GM23248 (cell line): ENCODE measurements around the gene FKBP5. TPM values are rescaled to one million over a fixed set of nuclear protein-coding genes. Genes with fewer than 3 reads are reported as not detected.

Experiments used
- DNase-seq: peaks from one replicate; pipeline ENCODE4 v3.0.0-alpha.2; 2015
- H2AFZ ChIP-seq: fragments of 200-600 bp; sonication (generic); 2 replicates; pipeline ENCODE4 v1.6.1; 2016; ENCODE audit warnings: antibody characterized with exemption
- H3F3A ChIP-seq: fragments of 200-600 bp; sonication (generic); 2 replicates; pipeline ENCODE4 v1.6.1; 2016; ENCODE audit warnings: mild to moderate bottlenecking, antibody characterized with exemption, mixed run types; ENCODE audit not compliant: insufficient read depth
- H3K27ac ChIP-seq: fragments of 200-600 bp; sonication (generic); 2 replicates; pipeline ENCODE4 v1.5.1; 2016; ENCODE audit warnings: mild to moderate bottlenecking
- H3K27me3 ChIP-seq: fragments of 200-600 bp; sonication (generic); replicated peaks from 2 replicates; pipeline ENCODE4 v1.6.1; 2016; ENCODE audit warnings: mild to moderate bottlenecking; ENCODE audit not compliant: insufficient read depth
- H3K36me3 ChIP-seq: fragments of 200-600 bp; sonication (generic); 2 replicates; pipeline ENCODE4 v1.6.1; 2016; ENCODE audit warnings: low read depth, mild to moderate bottlenecking
- H3K4me1 ChIP-seq: fragments of 200-600 bp; sonication (generic); 2 replicates; pipeline ENCODE4 v1.6.1; 2016; ENCODE audit warnings: mild to moderate bottlenecking; ENCODE audit not compliant: insufficient read depth
- H3K4me2 ChIP-seq: fragments of 200-600 bp; sonication (generic); one replicate; pipeline ENCODE4 v1.6.1; 2016; ENCODE audit warnings: mild to moderate bottlenecking; ENCODE audit not compliant: unreplicated experiment
- H3K4me3 ChIP-seq: fragments of 200-600 bp; sonication (generic); 2 replicates; pipeline ENCODE4 v1.5.1; 2016; ENCODE audit warnings: mild to moderate bottlenecking
- H3K79me2 ChIP-seq: fragments of 200-600 bp; sonication (generic); 2 replicates; pipeline ENCODE4 v1.6.1; 2016; ENCODE audit warnings: mild to moderate bottlenecking; ENCODE audit not compliant: insufficient read depth
- H3K9ac ChIP-seq: fragments of 200-600 bp; sonication (generic); 2 replicates; pipeline ENCODE4 v1.6.1; 2016; ENCODE audit warnings: mild to moderate bottlenecking
- H3K9me2 ChIP-seq: fragments of 200-600 bp; sonication (generic); 2 replicates; pipeline ENCODE4 v1.6.1; 2016; ENCODE audit warnings: mixed run types, mild to moderate bottlenecking, moderate library complexity; ENCODE audit not compliant: insufficient read depth
- H3K9me3 ChIP-seq: fragments of 200-600 bp; sonication (generic); one replicate; pipeline ENCODE4 v1.6.1; 2017; ENCODE audit warnings: low read depth
- H4K20me1 ChIP-seq: fragments of 200-600 bp; sonication (generic); 2 replicates; pipeline ENCODE4 v1.6.0; 2016; ENCODE audit not compliant: insufficient read depth
- EZH2 ChIP-seq: fragments of 200-600 bp; sonication (generic); IDR thresholded peaks from 2 replicates; pipeline ENCODE4 v1.6.1; 2018; ENCODE audit warnings: antibody characterized with exemption, mild to moderate bottlenecking; ENCODE audit not compliant: insufficient read depth, poor library complexity, severe bottlenecking
- EZH2phosphoT487 ChIP-seq: fragments of 200-600 bp; sonication (generic); IDR thresholded peaks from 2 replicates; pipeline ENCODE4 v1.6.1; 2018; ENCODE audit warnings: antibody characterized with exemption, moderate library complexity, mild to moderate bottlenecking, low read depth; ENCODE audit not compliant: insufficient read depth
- WGBS, 2 experiments: methylation state at CpG; one replicate each; pipeline ENCODE4 v1.1.6; 2015 to 2017; ENCODE audit warnings: low lambda C conversion rate in 2 of 2, low coverage in 1 of 2; ENCODE audit errors: missing lambda C conversion rate in 2 of 2; 5-methylcytosine and 5-hydroxymethylcytosine counted together
- in situ Hi-C: fragments of 300-500 bp; cut with MboI; formaldehyde crosslinking; loops from 2 replicates; pipeline ENCODE4 v1.15.0; 2020
- polyA plus RNA-seq: library from polyadenylated mRNA; unstranded; fragments of >200 nt; fragmentation: Nextera tagmentation; extraction: Ambion mirVana; gene quantifications from 2 replicates; pipeline ENCODE4 v1.2.1, GENCODE V29; 2016
- total RNA-seq: library from RNA; depleted of rRNA; stranded (reverse); fragments of >200 nt; shearing (Covaris generic); gene quantifications from 2 replicates; pipeline ENCODE4 v1.2.3, GENCODE V29; 2014

The FKBP5 gene
- total and polyA plus RNA-seq, 2 experiments from 2014 or later = 3.6 to 6.3 TPM

GRCh38 chr6:35642471-35643161, 46.1 kb downstream of the FKBP5 start:
- Histone ChIP-seq H3K4me3 (no peak overlapping the region), H4K20me1 (no peaks in the 10 kb centered on the region), H3K27ac (no peak overlapping the region), H3K27me3 (no peaks in the 10 kb centered on the region), H3K4me1 (no peaks in the 10 kb centered on the region), H2AFZ (no peak overlapping the region), H3K4me2 (no peak overlapping the region), H3F3A (no peaks in the 10 kb centered on the region), H3K9me3 (no peaks in the 10 kb centered on the region), H3K79me2 (no peaks in the 10 kb centered on the region), H3K36me3 (no peaks in the 10 kb centered on the region), H3K9ac (no peak overlapping the region), H3K9me2 (no peaks in the 10 kb centered on the region)
- in situ Hi-C loops = no loop called here
- WGBS, 2 experiments = 100% methylated on average over 1 of the region's 1 CpG
- no peak for TF ChIP-seq EZH2phosphoT487
- no peak for TF ChIP-seq EZH2
- no peak for DNase-seq

DNA sequence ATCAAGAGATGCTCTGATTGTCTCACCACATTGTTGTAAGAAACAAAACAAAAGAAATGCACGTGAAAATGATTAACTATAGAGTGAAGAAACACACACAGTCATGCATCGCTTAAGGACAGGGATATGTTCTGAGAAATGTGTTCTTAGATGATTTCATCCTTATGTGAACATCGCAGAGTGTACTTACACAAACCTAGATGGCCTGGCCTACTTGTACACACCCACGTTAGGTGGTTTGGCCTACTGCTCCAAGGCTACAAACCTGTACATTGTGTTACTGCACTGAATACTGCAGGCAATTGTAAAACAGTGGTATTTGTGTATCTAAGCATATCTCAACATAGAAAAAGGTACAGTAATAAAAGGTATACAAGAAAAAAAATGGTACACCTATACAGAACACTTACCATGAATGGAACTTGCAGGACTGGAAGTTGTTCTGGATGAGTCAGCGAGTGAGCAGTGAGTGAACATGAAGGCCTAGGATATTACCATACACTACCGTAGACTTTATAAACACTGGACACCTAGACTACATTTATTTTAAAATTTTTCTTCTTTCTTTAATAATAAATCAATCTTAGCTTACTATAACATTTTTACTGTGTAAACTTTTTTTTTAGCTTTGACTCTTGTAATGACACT, 48.6 kb downstream of the FKBP5 start:
- no peaks in the 10 kb centered on the region for H3K9me3 ChIP-seq
- in situ Hi-C loops = no loop called here
- no peak overlapping the region for H3K9ac ChIP-seq
- no peak overlapping the region for H3K4me2 ChIP-seq
- no peaks in the 10 kb centered on the region for H4K20me1 ChIP-seq
- H3K9me2 ChIP-seq = no peaks in the 10 kb centered on the region
- H3K79me2 ChIP-seq = no peaks in the 10 kb centered on the region
- WGBS, 2 experiments = 82 to 87% methylated on average over 6 of the region's 6 CpGs
- DNase-seq = peak; percentile 28
- no peak overlapping the region for H3K4me3 ChIP-seq
- H3K36me3 ChIP-seq = no peaks in the 10 kb centered on the region
- no peaks in the 10 kb centered on the region for H3F3A ChIP-seq
- TF ChIP-seq EZH2phosphoT487 (no peak), EZH2 (no peak)
- no peaks in the 10 kb centered on the region for H3K27me3 ChIP-seq
- H3K4me1 ChIP-seq = no peaks in the 10 kb centered on the region
- H3K27ac ChIP-seq = no peak overlapping the region
- no peak overlapping the region for H2AFZ ChIP-seq

- no peaks in the 10 kb centered on the region for H3K36me3 ChIP-seq
- no peaks in the 10 kb centered on the region for H3K4me1 ChIP-seq
- H3K27me3 ChIP-seq = no peaks in the 10 kb centered on the region
- H4K20me1 ChIP-seq = no peaks in the 10 kb centered on the region
- H3F3A ChIP-seq = no peaks in the 10 kb centered on the region
- DNase-seq = no peak
- no peak overlapping the region for H3K4me3 ChIP-seq
- 93 to 98% methylated on average over 3 of the region's 3 CpGs for WGBS, 2 experiments
- no peaks in the 10 kb centered on the region for H3K9me3 ChIP-seq
- TF ChIP-seq EZH2 (no peak), EZH2phosphoT487 (no peak)
- H3K9me2 ChIP-seq = no peaks in the 10 kb centered on the region
- no peak overlapping the region for H3K4me2 ChIP-seq
- in situ Hi-C loops = no loop called here
- H3K9ac ChIP-seq = no peak overlapping the region
- no peak overlapping the region for H3K27ac ChIP-seq
- no peaks in the 10 kb centered on the region for H3K79me2 ChIP-seq
- no peak overlapping the region for H2AFZ ChIP-seq
These were observed 50.0 kb downstream of the FKBP5 start for GRCh38 chr6:35638679-35639078.

GRCh38 chr6:35637911-35638310, 50.8 kb downstream of the FKBP5 start:
- no peaks in the 10 kb centered on the region for H3K27me3 ChIP-seq
- H3K27ac ChIP-seq = no peak overlapping the region
- H3K9ac ChIP-seq = no peak overlapping the region
- H4K20me1 ChIP-seq = no peaks in the 10 kb centered on the region
- H2AFZ ChIP-seq = no peak overlapping the region
- no peaks in the 10 kb centered on the region for H3K36me3 ChIP-seq
- no peak for TF ChIP-seq EZH2
- no peak for TF ChIP-seq EZH2phosphoT487
- no peak for DNase-seq
- in situ Hi-C loops = no loop called here
- H3K9me3 ChIP-seq = no peaks in the 10 kb centered on the region
- H3K4me3 ChIP-seq = no peak overlapping the region
- no peak overlapping the region for H3K4me2 ChIP-seq
- H3K79me2 ChIP-seq = no peaks in the 10 kb centered on the region
- H3K4me1 ChIP-seq = no peaks in the 10 kb centered on the region
- 60 to 64% methylated on average over 1 of the region's 1 CpG for WGBS, 2 experiments
- H3K9me2 ChIP-seq = no peaks in the 10 kb centered on the region
- H3F3A ChIP-seq = no peaks in the 10 kb centered on the region
